ENCODE data around the gene RAP1A.
"Not testable (repeated sequence)": the region's sequence is repeated elsewhere in the genome, so short reads cannot be mapped to it uniquely, and the experiment has no call there.

The RAP1A gene

DNA sequence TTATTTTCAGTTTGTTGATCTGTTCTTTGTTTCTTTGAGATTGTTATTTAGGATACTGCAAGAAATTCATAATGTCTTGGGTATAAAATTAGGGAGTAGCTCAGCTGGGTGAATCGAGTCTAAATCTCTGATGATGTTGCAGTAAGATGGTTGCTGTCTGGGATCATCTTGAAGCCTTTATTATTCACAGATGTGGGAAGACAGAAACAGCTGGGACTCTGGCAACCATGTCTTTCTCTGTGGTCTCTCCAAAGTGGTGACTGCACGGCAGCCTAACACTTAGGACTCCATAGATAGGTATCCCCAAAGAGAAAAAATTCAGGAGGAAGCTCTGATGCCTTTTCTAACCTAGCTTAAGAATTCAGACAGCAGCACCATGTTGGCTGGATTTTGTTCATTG is 52.7 kb downstream of the RAP1A start:
- H3K27me3 ChIP-seq (ENCODE audit: insufficient read depth, low read length, poor library complexity, severe bottlenecking) = no peaks in the 10 kb centered on the region
- no peaks in the 10 kb centered on the region for H3K4me1 ChIP-seq (ENCODE audit: insufficient read depth, low read length, poor library complexity, severe bottlenecking)
- no peak overlapping the region for H3K4me2 ChIP-seq (ENCODE audit: low read depth, low read length, poor library complexity, severe bottlenecking)
- H4K20me1 ChIP-seq (ENCODE audit: insufficient read depth, low read length, poor library complexity, severe bottlenecking) = peaks cover 15% of the 10 kb centered on the region
- H3K9me3 ChIP-seq (ENCODE audit: insufficient read depth, low read depth, low read length) = no peaks in the 10 kb centered on the region
- no peak overlapping the region for H2AFZ ChIP-seq (ENCODE audit: low read length)
- peaks cover 17% of the 10 kb centered on the region; the same call in 1 of the 2 replicates for H3K36me3 ChIP-seq (ENCODE audit: insufficient read depth, low read length)
- H3K79me2 ChIP-seq (ENCODE audit: insufficient read depth, low read length) = peaks cover 94% of the 10 kb centered on the region
- H3K4me3 ChIP-seq (ENCODE audit: low read length, poor library complexity, severe bottlenecking) = no peak overlapping the region
- H3F3A ChIP-seq (ENCODE audit: low read depth) = no peaks in the 10 kb centered on the region
- H3K9me2 ChIP-seq (replicated peaks; ENCODE audit: low read depth, low read length) = no peaks in the 10 kb centered on the region
- TF ChIP-seq CTCF (conservative IDR thresholded peaks at IDR 0.05; ENCODE audit: low read length) (no peak), EZH2phosphoT487 (IDR thresholded peaks at IDR 0.05; ENCODE audit: borderline replicate concordance) (no peak)
- no peak overlapping the region for H3K9ac ChIP-seq (ENCODE audit: low read depth, low read length, poor library complexity, severe bottlenecking)

DNA sequence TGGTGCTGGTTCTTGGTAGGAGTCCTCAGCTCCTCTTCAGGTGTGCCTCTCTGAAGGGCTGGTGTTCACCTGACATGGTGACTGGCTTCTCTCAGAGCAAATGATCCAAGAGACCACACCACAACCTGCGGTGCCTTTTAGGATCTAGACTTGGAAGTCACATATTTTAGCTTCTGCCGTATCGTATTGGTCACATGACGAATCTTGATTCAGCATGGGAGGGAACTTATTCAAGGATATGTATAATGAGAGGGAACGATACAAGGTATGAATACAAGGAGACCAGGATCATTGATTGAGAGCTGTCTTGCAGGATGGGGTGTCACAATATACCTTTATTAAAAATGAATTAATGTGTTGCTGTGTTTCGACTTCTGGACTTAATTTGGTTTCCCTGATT is 58.0 kb downstream of the RAP1A start:
- H4K20me1 ChIP-seq (ENCODE audit: insufficient read depth, low read length, poor library complexity, severe bottlenecking) = peaks cover 12% of the 10 kb centered on the region
- H3K4me1 ChIP-seq (ENCODE audit: insufficient read depth, low read length, poor library complexity, severe bottlenecking) = no peaks in the 10 kb centered on the region

GRCh38 chr1:111679541-111679940 is 60.0 kb downstream of the RAP1A start:
- Histone ChIP-seq H4K20me1 (ENCODE audit: insufficient read depth, low read length, poor library complexity, severe bottlenecking) (peaks cover 10% of the 10 kb centered on the region), H3K9me2 (replicated peaks; ENCODE audit: low read depth, low read length) (no peaks in the 10 kb centered on the region), H3F3A (ENCODE audit: low read depth) (no peaks in the 10 kb centered on the region), H3K4me3 (ENCODE audit: low read length, poor library complexity, severe bottlenecking) (no peak overlapping the region), H3K4me1 (ENCODE audit: insufficient read depth, low read length, poor library complexity, severe bottlenecking) (no peaks in the 10 kb centered on the region), H3K27me3 (ENCODE audit: insufficient read depth, low read length, poor library complexity, severe bottlenecking) (no peaks in the 10 kb centered on the region), H2AFZ (ENCODE audit: low read length) (no peak overlapping the region), H3K36me3 (ENCODE audit: insufficient read depth, low read length) (peaks cover 26% of the 10 kb centered on the region; the same call in 1 of the 2 replicates), H3K79me2 (ENCODE audit: insufficient read depth, low read length) (peaks cover 54% of the 10 kb centered on the region), H3K9ac (ENCODE audit: low read depth, low read length, poor library complexity, severe bottlenecking) (no peak overlapping the region), H3K9me3 (ENCODE audit: insufficient read depth, low read depth, low read length) (peaks cover 5% of the 10 kb centered on the region; the same call in 1 of the 2 replicates), H3K4me2 (ENCODE audit: low read depth, low read length, poor library complexity, severe bottlenecking) (no peak overlapping the region)
- no peak for TF ChIP-seq EZH2phosphoT487 (IDR thresholded peaks at IDR 0.05; ENCODE audit: borderline replicate concordance)
- TF ChIP-seq CTCF (conservative IDR thresholded peaks at IDR 0.05; ENCODE audit: low read length) = no peak

More for the DNA sequence above, 58.0 kb downstream of the RAP1A start:
- no peaks in the 10 kb centered on the region for H3K9me2 ChIP-seq (replicated peaks; ENCODE audit: low read depth, low read length)
- peaks cover 26% of the 10 kb centered on the region; the same call in 1 of the 2 replicates for H3K36me3 ChIP-seq (ENCODE audit: insufficient read depth, low read length)
- no peaks in the 10 kb centered on the region for H3K27me3 ChIP-seq (ENCODE audit: insufficient read depth, low read length, poor library complexity, severe bottlenecking)
- no peaks in the 10 kb centered on the region for H3F3A ChIP-seq (ENCODE audit: low read depth)
- H3K9me3 ChIP-seq (ENCODE audit: insufficient read depth, low read depth, low read length) = peaks cover 5% of the 10 kb centered on the region; the same call in 1 of the 2 replicates
- peaks cover 73% of the 10 kb centered on the region for H3K79me2 ChIP-seq (ENCODE audit: insufficient read depth, low read length)
- H2AFZ ChIP-seq (ENCODE audit: low read length) = no peak overlapping the region
- no peak overlapping the region for H3K4me3 ChIP-seq (ENCODE audit: low read length, poor library complexity, severe bottlenecking)
- TF ChIP-seq EZH2phosphoT487 (IDR thresholded peaks at IDR 0.05; ENCODE audit: borderline replicate concordance) = no peak
- no peak for TF ChIP-seq CTCF (conservative IDR thresholded peaks at IDR 0.05; ENCODE audit: low read length)
- no peak overlapping the region for H3K9ac ChIP-seq (ENCODE audit: low read depth, low read length, poor library complexity, severe bottlenecking)
- no peak overlapping the region for H3K4me2 ChIP-seq (ENCODE audit: low read depth, low read length, poor library complexity, severe bottlenecking)

- not testable (repeated sequence) for H3K4me1 ChIP-seq (ENCODE audit: insufficient read depth, low read length, poor library complexity, severe bottlenecking); H3K9ac ChIP-seq (ENCODE audit: low read depth, low read length, poor library complexity, severe bottlenecking); H4K20me1 ChIP-seq (ENCODE audit: insufficient read depth, low read length, poor library complexity, severe bottlenecking); H3K27me3 ChIP-seq (ENCODE audit: insufficient read depth, low read length, poor library complexity, severe bottlenecking); H3K9me2 ChIP-seq (replicated peaks; ENCODE audit: low read depth, low read length); H3K9me3 ChIP-seq (ENCODE audit: insufficient read depth, low read depth, low read length); H2AFZ ChIP-seq (ENCODE audit: low read length); H3K4me2 ChIP-seq (ENCODE audit: low read depth, low read length, poor library complexity, severe bottlenecking); H3K4me3 ChIP-seq (ENCODE audit: low read length, poor library complexity, severe bottlenecking); H3F3A ChIP-seq (ENCODE audit: low read depth)
- Histone ChIP-seq H3K79me2 (ENCODE audit: insufficient read depth, low read length) (peaks cover 46% of the 10 kb centered on the region), H3K36me3 (ENCODE audit: insufficient read depth, low read length) (peaks cover 26% of the 10 kb centered on the region; the same call in 1 of the 2 replicates)
Measured at GRCh38 chr1:111680212-111680800, 60.7 kb downstream of the RAP1A start.

DNA sequence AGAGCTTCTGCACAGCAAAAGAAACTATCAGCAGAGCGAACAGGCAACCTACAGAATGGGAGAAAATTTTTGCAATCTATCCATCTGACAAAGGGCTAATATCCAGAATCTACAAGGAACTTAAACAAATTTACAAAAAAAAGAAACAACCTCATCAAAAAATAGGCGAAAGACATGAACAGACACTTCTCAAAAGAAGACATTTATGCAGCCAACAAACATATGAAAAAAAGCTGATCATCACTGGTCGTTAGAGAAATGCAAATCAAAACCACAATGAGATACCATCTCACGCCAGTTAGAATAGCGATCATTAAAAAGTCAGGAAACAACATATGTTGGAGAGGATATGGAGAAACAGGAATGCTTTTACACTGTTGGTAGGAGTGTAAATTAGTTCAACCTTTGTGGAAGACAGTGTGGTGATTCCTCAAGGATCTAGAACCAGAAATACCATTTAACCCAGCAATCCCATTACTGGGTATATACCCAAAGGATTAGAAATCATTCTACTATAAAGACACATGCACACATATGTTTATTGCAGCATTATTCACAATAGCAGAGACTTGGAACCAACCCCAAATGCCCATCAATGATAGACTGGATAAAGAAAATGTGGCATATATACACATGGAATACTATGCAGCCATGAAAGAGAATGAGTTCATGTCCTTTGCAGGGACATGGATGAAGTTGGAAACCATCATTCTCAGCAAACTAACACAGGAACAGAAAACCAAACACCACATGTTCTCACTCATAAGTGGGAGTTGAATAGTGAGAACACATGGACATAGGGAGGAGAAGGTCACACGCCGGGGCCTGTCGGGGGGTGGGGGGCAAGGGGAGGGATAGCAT is 65.9 kb downstream of the RAP1A start:
- not testable (repeated sequence) for H3F3A ChIP-seq (ENCODE audit: low read depth); H3K4me1 ChIP-seq (ENCODE audit: insufficient read depth, low read length, poor library complexity, severe bottlenecking); H3K9ac ChIP-seq (ENCODE audit: low read depth, low read length, poor library complexity, severe bottlenecking); H2AFZ ChIP-seq (ENCODE audit: low read length); H4K20me1 ChIP-seq (ENCODE audit: insufficient read depth, low read length, poor library complexity, severe bottlenecking); H3K4me3 ChIP-seq (ENCODE audit: low read length, poor library complexity, severe bottlenecking); H3K4me2 ChIP-seq (ENCODE audit: low read depth, low read length, poor library complexity, severe bottlenecking); H3K9me2 ChIP-seq (replicated peaks; ENCODE audit: low read depth, low read length); H3K27me3 ChIP-seq (ENCODE audit: insufficient read depth, low read length, poor library complexity, severe bottlenecking); H3K36me3 ChIP-seq (ENCODE audit: insufficient read depth, low read length); H3K9me3 ChIP-seq (ENCODE audit: insufficient read depth, low read depth, low read length)
- peaks cover 32% of the 10 kb centered on the region for H3K79me2 ChIP-seq (ENCODE audit: insufficient read depth, low read length)
